Activated CD8-positive, alpha-beta memory T cell treated with anti-CD3 and anti-CD28 coated beads, Interleukin-2, amount 10 ng/mL, durations not matched to agents 7 days and 5 days (primary cell): ENCODE results near the gene SLX9. TPM values are rescaled to one million over a fixed set of nuclear protein-coding genes. Genes with fewer than 3 reads are reported as not detected.
"Not testable (repeated sequence)": the region's sequence is repeated elsewhere in the genome, so short reads cannot be mapped to it uniquely, and the experiment has no call there.

Experiments
- ATAC-seq: fragments of 150-1000 bp; cut with Tn5 transposase; one replicate; pipeline ENCODE4 v1.10.0; 2021; ENCODE audit warnings: moderate library complexity
- CTCF ChIA-PET: fragments of 350-600 bp; sonication (Branson Sonifier 250); formaldehyde crosslinking; loops from one replicate; lab custom pipeline; 2021; ENCODE audit warnings: antibody characterized with exemption; lab: Charles Lee
- DNase-seq: peaks from one replicate; pipeline ENCODE4 v3.0.0-alpha.2; 2020
- H3K27ac Mint-ChIP-seq: one replicate; pipeline ENCODE4 v1.8.0; 2021; ENCODE audit warnings: mild to moderate bottlenecking, mixed read lengths
- H3K27me3 Mint-ChIP-seq: one replicate; pipeline ENCODE4 v1.8.0; 2021; ENCODE audit warnings: mixed read lengths
- H3K36me3 Mint-ChIP-seq: one replicate; pipeline ENCODE4 v1.8.0; 2021; ENCODE audit warnings: mild to moderate bottlenecking, mixed read lengths
- H3K4me1 Mint-ChIP-seq: one replicate; pipeline ENCODE4 v1.8.0; 2021; ENCODE audit warnings: mixed read lengths
- H3K4me3 Mint-ChIP-seq: one replicate; pipeline ENCODE4 v1.8.0; 2021; ENCODE audit warnings: mild to moderate bottlenecking, moderate library complexity, mixed read lengths
- H3K9me3 Mint-ChIP-seq: one replicate; pipeline ENCODE4 v1.8.0; 2022; ENCODE audit warnings: low read depth, mixed read lengths
- total RNA-seq, 2 experiments: library from RNA; stranded (reverse); gene quantifications; one replicate each; pipeline ENCODE4 v1.2.3, GENCODE V29; 2021

Gene SLX9
- total RNA-seq, 2 experiments from 2014 or later: 56.8 to 62.9 TPM

DNA sequence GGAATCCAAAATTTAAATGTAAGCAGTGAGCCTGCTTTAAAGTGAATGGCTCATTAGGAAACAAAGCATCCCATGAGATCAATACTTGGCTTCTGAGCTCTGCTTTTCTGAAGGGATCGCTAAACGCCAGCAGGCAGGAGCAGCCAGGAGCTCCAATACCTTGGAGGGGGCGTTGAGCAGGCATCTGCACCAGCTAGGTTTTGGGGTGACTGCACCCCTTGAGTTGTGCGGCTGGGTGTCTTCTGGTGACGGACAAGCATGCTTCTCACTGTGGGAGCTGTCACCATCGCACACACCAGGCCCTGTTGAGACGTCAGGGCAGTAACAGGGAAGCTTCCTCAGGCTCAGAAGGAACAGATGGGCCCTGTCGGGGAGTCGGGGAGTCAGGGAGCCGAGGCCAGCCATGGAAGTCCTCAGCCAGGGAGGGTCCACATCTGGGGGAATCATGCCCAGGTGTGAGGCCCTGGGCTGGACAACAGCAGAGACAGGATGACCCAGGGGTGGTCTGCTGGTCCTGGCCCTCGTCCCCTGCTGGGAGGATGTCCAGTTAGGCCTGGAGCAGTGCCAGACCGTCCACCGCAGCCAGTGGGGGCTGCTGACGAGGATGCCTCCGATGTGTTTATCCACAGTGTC is 76.7 kb downstream of the SLX9 start:
- no peaks in the 10 kb centered on the region for H3K36me3 Mint-ChIP-seq
- H3K4me1 Mint-ChIP-seq: peaks cover 4% of the 10 kb centered on the region
- no peaks in the 10 kb centered on the region for H3K9me3 Mint-ChIP-seq
- ATAC-seq: no peak
- H3K4me3 Mint-ChIP-seq: no peak overlapping the region
- no peak overlapping the region for H3K27ac Mint-ChIP-seq
- CTCF ChIA-PET: interaction anchor here (1.2 to 1.8 kb wide), 2 partner anchors 112 to 122 kb away, joined by 3 to 4 read pairs; no protein-coding TSS in a partner anchor
- peaks cover 47% of the 10 kb centered on the region for H3K27me3 Mint-ChIP-seq
- DNase-seq: no peak

DNA sequence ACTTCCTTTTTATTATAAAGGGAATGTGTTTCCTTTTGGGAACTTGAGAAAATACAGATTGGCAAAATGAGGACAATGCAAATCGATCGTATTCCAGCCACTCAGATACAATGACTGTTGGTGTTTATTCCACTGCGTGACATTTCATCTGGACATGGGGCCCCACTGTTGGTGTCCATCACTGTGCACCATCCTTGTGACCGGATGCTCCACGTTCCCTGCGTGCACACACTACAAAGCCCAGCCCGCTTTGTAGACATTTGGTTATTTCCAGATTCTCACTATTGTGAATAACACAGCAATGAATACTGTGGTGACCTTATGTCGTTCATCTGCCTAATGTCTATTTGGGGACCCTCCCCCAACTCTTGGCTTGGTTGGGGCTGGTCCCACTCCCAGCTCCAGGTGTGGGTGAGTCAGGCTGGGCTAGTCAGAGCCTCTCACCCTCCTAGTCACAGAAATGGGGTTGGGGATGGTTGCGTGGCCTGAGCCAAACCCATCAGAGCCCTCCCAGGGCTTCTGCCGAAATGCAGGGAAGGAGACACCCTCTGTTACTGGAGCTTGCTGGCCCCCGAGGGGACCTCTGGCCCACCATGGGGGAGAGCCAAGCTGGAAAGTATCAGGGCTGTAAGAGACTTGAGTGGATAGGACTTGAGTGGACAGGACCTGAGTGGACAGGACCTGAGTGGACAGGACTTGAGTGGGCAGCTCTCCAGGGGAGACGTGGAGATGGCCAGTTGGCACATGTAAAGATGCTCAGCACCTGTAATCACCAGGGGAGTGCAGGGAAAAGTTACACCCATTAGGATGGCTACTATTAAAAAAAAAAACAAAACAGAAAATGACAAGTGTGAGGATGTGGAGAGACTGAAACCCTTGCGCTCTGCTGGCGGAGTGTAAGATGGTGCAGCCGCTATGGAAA is 77.5 kb downstream of the SLX9 start:
- Mint-ChIP-seq H3K27ac (no peak overlapping the region), H3K4me3 (no peak overlapping the region), H3K4me1 (peaks cover 4% of the 10 kb centered on the region), H3K9me3 (no peaks in the 10 kb centered on the region), H3K36me3 (no peaks in the 10 kb centered on the region), H3K27me3 (peaks cover 47% of the 10 kb centered on the region)
- CTCF ChIA-PET: interaction anchor here (1.2 kb wide), 1 partner anchor 121 kb away, joined by 3 read pairs; no protein-coding TSS in a partner anchor
- DNase-seq: no peak
- no peak for ATAC-seq

DNA sequence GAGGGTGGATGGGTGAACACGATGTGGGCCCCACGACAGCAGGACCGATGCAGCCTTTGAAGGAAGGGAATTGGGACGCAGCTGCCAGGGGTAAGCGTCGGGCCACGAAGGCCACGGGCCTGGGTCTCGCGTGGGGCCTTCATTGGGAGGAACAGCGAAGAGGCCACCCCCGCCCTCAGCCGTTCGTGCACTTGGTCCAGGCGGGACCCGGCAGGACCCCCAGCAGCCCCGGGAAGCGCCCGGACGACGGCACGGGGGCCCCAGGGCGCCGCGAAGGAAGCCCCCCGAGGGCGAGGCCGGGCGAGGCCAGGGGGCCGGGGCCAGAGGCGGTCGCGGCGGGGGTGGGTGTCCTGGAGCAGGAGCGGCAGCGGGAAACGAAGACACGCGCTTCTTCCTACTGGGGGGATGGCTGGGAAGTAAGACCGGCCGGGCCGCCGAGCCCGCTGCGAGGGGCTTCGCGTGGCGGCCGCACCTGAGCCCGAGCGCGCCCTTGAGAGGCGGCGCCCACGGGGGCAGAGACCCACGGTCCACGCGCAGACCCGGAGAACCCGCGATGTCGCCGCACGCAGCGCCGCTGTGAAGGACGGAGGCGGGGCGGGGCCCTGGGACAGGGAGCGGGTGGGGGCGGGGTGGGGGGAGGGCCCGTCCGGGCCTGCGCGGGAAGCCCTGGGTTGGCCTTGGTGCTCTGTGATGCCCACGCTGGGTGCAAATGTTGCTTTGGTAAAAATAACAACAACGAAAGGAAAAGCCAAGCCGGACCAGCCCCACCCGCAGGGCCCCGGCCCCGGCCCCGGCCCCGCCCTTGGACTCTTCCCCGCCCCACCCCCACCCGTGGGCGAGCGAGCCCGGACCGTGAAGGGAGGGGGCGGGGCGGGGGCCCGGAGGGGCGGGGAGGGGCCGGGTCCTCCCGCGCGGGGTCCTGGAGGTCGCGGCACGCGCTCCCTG is 78.6 kb downstream of the SLX9 start:
- Mint-ChIP-seq H3K27ac (no peak overlapping the region), H3K36me3 (no peaks in the 10 kb centered on the region), H3K9me3 (peaks cover under 1% of the 10 kb centered on the region), H3K4me3 (no peak overlapping the region), H3K27me3 (peaks cover 48% of the 10 kb centered on the region), H3K4me1 (peaks cover 4% of the 10 kb centered on the region)
- DNase-seq (no peak), ATAC-seq (no peak)
- CTCF ChIA-PET: no interaction called here

DNA sequence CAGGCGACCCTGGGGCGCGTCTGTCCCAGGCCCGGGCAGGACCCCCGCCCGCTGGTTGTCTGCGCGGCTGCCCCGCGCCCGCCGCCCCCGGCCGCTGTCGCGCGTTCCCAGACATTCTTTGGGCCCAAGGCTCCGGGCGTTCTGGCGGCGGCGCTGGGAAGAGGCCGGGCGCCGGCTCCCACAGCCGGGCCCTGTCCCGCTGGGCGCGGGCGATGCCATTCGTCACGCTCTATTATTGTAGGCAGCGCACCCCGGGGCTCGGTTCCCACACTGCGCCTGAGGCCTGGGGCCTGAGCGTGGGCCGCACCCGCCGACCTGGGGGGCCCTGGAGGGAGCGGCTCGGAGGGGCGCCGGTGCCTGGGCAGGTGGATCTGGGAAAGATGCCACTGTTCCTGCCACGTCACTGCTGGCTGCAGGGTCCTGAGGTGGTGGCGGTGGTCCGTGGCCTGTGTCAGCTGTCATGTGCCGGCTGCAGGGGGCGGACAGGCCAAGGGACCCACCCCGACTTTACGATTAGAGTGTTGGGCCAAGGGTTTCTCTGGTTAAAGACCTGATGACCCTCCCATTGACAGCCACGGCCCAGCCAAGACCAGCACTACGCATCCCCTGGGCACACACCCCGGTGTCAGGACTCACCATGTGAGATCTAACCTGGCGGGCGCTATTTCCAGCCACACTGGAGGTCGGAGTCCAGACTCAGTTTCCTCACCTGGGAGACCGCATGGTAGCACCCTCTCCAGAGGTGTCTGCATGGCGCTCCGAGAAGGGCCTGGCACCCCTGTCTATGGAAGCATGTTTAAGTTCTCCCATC is 79.5 kb downstream of the SLX9 start:
- Mint-ChIP-seq H3K4me1 (peaks cover 4% of the 10 kb centered on the region), H3K27me3 (peaks cover 51% of the 10 kb centered on the region), H3K27ac (no peak overlapping the region), H3K36me3 (no peaks in the 10 kb centered on the region), H3K4me3 (no peak overlapping the region), H3K9me3 (peaks cover 4% of the 10 kb centered on the region)
- CTCF ChIA-PET: no interaction called here
- DNase-seq (no peak), ATAC-seq (no peak)

DNA sequence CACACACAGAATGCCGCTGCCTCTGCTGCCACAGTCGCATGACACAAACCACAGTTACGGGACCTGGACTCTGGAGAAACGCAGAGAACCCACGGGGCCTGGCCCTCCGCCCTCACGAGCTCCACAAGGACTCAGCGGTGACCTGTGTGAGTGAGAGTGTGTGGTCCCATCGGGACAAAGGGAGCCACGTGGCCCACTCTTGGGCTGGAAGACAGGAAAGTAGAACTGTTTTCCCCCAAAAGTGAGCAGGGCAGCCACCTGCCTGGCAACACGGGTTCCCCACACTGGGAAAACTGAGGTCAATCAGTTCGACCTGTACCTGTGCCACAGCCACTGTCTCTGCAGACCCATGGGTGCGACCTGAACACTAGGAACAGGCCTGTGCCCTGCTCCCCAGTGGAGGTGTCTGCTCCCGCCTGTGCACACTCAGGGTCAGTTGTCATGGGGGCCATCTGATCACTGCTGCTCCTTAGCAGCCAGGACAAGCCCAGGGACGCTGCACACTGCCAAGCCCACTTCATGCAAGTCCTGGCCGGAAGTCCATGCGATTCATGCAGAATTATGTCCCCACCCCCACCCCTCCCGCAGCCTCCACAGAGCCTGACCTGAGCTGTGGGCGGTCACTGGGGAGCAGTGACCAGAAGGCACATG is 80.2 kb downstream of the SLX9 start:
- ATAC-seq: no peak

DNA sequence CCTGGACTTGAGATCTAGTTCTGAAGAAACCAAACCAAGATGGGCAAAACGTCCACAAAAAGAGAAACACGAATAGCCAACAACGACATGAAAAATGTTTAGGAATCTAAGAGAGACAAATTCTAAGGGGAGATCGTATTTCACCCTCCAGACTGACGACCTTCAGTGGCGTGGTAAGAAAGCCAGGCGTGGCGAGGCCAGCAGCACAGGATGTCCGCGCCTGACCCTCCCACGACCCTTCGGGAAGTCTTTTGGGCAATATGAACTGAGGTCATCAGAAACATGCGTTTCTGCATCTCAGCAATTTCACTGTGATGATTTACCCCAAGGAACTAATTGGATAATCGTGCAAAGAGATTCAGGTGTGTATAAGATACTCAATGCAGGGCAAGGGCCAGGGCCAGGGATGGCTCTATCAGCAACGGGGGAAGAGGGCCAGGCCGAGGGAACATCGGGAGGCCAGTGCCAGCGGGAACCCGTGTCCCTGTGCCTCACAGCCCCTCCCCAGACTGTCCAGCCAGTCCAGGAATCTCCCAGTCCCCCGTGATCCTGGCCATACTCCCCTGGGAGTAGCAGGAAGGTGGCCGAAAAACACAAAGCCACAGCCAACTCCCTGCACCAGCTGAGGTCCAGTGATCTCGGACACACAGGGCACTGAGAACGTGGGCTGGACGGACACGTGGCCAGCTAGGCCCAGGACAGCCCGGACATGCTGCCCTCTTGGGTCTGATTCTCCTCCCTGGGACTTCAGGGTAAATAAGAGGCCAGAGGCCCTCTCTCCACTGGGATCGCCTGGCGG is 81.0 kb downstream of the SLX9 start:
- ATAC-seq (no peak), DNase-seq (no peak)
- Mint-ChIP-seq H3K27ac (no peak overlapping the region), H3K4me1 (peaks cover 4% of the 10 kb centered on the region), H3K4me3 (no peak overlapping the region), H3K36me3 (no peaks in the 10 kb centered on the region), H3K9me3 (peaks cover 4% of the 10 kb centered on the region), H3K27me3 (peaks cover 48% of the 10 kb centered on the region)
- CTCF ChIA-PET: no interaction called here

More for the DNA sequence above, 80.2 kb downstream of the SLX9 start:
- CTCF ChIA-PET: no interaction called here
- Mint-ChIP-seq H3K4me3 (no peak overlapping the region), H3K27me3 (peaks cover 52% of the 10 kb centered on the region), H3K9me3 (peaks cover 4% of the 10 kb centered on the region), H3K4me1 (peaks cover 4% of the 10 kb centered on the region), H3K36me3 (no peaks in the 10 kb centered on the region), H3K27ac (no peak overlapping the region)
- no peak for DNase-seq

DNA sequence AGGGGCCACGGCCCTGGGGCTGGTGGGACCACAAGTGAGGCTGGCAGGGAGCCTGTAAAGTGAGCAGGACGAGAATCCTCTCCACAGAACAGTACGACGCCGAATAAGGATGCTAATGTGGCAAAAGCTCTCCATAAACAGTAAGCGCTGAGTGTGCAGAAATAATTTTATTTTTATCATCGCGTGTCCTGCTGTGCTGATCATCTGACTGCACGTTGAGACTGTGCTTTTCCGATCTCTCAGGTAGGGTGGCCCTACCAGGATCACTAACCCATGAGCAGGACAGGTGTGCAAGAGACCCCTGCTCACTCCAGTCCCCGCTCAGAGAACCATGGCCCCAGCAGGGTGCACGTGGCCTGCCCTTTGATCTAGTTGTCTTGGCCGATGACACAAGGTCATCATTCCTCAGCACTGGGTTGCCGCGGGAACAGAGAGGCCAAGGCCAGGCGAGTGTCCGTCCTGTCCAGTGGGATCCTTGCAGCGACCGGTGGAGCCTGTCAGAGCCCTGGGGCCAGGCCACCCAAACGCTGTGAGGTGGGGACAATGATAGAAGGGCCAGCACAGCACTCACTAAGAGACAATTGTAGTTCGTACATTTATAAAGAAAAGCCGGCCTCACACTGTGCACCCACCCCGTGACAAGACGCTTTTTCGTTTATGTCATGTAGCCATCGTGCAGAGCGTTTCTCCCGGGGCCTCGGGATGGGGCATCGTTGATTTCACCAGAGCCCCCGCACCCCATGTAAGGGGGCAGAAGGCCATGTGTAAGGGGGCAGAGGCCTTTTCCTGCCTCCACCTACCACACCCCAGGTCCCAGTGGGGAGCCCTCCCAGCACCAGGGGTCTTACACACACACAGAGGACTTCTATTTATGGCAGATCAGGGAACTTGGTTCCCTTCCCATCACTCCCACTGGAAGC is 81.9 kb downstream of the SLX9 start:
- peaks cover 4% of the 10 kb centered on the region for H3K9me3 Mint-ChIP-seq
- H3K4me1 Mint-ChIP-seq: peaks cover 4% of the 10 kb centered on the region
- CTCF ChIA-PET: no interaction called here
- H3K27me3 Mint-ChIP-seq: peaks cover 40% of the 10 kb centered on the region
- H3K4me3 Mint-ChIP-seq: no peak overlapping the region
- no peak overlapping the region for H3K27ac Mint-ChIP-seq
- no peaks in the 10 kb centered on the region for H3K36me3 Mint-ChIP-seq
- no peak for DNase-seq
- no peak for ATAC-seq

DNA sequence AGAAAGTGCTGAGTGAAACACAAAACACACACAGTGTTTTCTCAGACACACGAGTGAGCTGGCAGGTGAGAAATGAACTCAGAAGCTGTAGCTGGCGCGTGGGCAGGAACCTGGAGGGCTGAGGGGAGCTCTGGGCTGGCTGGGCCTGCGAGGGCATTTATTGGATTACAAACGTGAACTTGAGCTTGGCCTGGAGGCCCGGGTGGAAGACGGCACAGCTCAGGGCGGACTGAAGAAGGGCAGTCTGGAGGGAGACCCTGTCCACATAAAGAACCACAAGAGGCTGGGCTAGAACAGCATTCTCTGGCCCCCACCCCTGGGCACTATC is 82.5 kb downstream of the SLX9 start:
- no peak for ATAC-seq
- Mint-ChIP-seq H3K36me3 (no peaks in the 10 kb centered on the region), H3K27me3 (peaks cover 34% of the 10 kb centered on the region), H3K4me3 (no peak overlapping the region), H3K4me1 (peaks cover 4% of the 10 kb centered on the region), H3K9me3 (peaks cover 4% of the 10 kb centered on the region), H3K27ac (no peak overlapping the region)
- CTCF ChIA-PET: interaction anchor here (1.2 kb wide), 1 partner anchor 115 kb away, joined by 3 read pairs; no protein-coding TSS in a partner anchor
- no peak for DNase-seq

DNA sequence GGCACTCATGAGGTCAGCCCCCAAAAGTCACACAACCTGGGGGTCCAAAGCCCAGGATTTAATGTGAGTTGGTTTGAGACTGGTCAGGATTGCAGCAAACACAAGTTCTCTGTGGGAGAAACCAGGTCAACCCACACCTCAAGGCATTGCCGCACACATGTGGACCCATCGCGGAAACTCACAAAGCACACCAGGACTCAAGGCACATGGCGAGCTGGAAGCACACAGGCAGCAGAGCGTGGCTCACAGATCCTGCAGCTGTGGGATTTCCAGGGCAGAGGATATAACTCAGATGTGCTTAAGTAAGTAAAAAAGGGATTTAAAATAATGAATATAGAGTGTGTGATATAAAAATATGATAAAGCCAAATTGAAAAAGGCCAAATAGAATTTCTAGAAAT is 82.9 kb downstream of the SLX9 start:
- Mint-ChIP-seq H3K27me3 (peaks cover 29% of the 10 kb centered on the region), H3K4me1 (peaks cover 2% of the 10 kb centered on the region)
- CTCF ChIA-PET: interaction anchor here (1.2 kb wide), 1 partner anchor 115 kb away, joined by 3 read pairs; no protein-coding TSS in a partner anchor

DNA sequence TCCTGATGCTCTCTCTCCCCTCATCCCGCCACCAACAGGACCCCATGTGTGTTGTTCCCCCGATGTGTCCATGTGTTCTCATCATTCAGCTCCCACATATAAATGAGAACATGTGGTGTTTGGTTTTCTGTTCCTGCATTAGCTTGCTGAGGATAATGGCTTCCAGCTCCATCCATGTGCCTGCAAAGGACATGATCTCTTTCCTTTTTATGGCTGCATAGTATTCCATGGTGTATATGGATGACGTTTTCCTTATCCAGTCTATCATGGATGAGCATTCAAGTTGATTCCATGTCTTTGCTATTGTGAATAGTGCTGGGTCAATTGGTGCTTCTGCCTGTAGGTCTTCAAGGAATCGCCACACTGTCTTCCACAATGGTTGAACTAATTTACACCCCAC is 84.7 kb downstream of the SLX9 start:
- H3K27me3 Mint-ChIP-seq: peaks cover 23% of the 10 kb centered on the region
- H3K27ac Mint-ChIP-seq, H3K4me3 Mint-ChIP-seq, H3K4me1 Mint-ChIP-seq, ATAC-seq, H3K9me3 Mint-ChIP-seq, DNase-seq, CTCF ChIA-PET, H3K36me3 Mint-ChIP-seq: not testable (repeated sequence)

More for the DNA sequence above, 82.9 kb downstream of the SLX9 start:
- Mint-ChIP-seq H3K4me3 (no peak overlapping the region), H3K27ac (no peak overlapping the region), H3K9me3 (peaks cover 4% of the 10 kb centered on the region), H3K36me3 (no peaks in the 10 kb centered on the region)
- DNase-seq: no peak
- ATAC-seq: no peak
